KMS-11 (cell line): ENCODE data around the gene SAMD4B.

ENCODE experiments used
- H2AFZ ChIP-seq: fragments of 200-600 bp; sonication (generic); 2 replicates; pipeline ENCODE4 v1.6.1; 2016; ENCODE audit warnings: antibody characterized with exemption, mixed run types, low read depth
- H3K27ac ChIP-seq: fragments of 200-600 bp; sonication (generic); 2 replicates; pipeline ENCODE4 v1.6.1; 2016; ENCODE audit warnings: mild to moderate bottlenecking, mixed run types
- H3K27me3 ChIP-seq: fragments of 200-600 bp; sonication (generic); 2 replicates; pipeline ENCODE4 v1.6.1; 2017; ENCODE audit warnings: mild to moderate bottlenecking, low read depth, mixed run types, moderate library complexity; ENCODE audit not compliant: insufficient read depth
- H3K36me3 ChIP-seq: fragments of 200-600 bp; sonication (generic); 2 replicates; pipeline ENCODE4 v1.6.1; 2017; ENCODE audit warnings: mild to moderate bottlenecking, mixed run types; ENCODE audit not compliant: insufficient read depth
- H3K4me1 ChIP-seq: fragments of 200-600 bp; sonication (generic); 2 replicates; pipeline ENCODE4 v1.6.1; 2016; ENCODE audit warnings: mild to moderate bottlenecking, low read depth, mixed run types; ENCODE audit not compliant: poor library complexity, severe bottlenecking
- H3K4me2 ChIP-seq: fragments of 200-600 bp; sonication (generic); 2 replicates; pipeline ENCODE4 v1.7.0; 2016; ENCODE audit warnings: mild to moderate bottlenecking, mixed run types
- H3K4me3 ChIP-seq: fragments of 200-600 bp; sonication (generic); IDR thresholded peaks from 2 replicates; pipeline ENCODE4 v1.6.1; 2017; ENCODE audit warnings: low read depth, low read length, mixed read lengths; ENCODE audit not compliant: insufficient read depth
- H3K79me2 ChIP-seq: fragments of 200-600 bp; sonication (generic); 2 replicates; pipeline ENCODE4 v1.6.1; 2016; ENCODE audit warnings: low read depth, mixed run types; ENCODE audit not compliant: insufficient read depth
- H3K9ac ChIP-seq: fragments of 200-600 bp; sonication (generic); 2 replicates; pipeline ENCODE4 v1.6.1; 2016; ENCODE audit warnings: mild to moderate bottlenecking, mixed run types
- H4K20me1 ChIP-seq: fragments of 200-600 bp; sonication (generic); 2 replicates; pipeline ENCODE4 v1.6.1; 2016; ENCODE audit warnings: mild to moderate bottlenecking, mixed run types; ENCODE audit not compliant: insufficient read depth
- CTCF ChIP-seq: fragments of 200-600 bp; sonication (generic); conservative IDR thresholded peaks from 2 replicates; pipeline ENCODE4 v1.6.1; 2017; ENCODE audit warnings: low read depth, mild to moderate bottlenecking, antibody characterized with exemption, low read length, moderate library complexity, mixed read lengths

The SAMD4B gene

GRCh38 chr19:39398297-39398864 is 56.2 kb downstream of the SAMD4B start:
- Histone ChIP-seq H3K9ac (no peak overlapping the region; the same call in 1 of the 2 replicates), H4K20me1 (no peaks in the 10 kb centered on the region), H3K27me3 (no peaks in the 10 kb centered on the region), H3K36me3 (0 out of 2 replicates have a peak, but pooled peaks cover 3% of the 10 kb centered on the region), H3K4me2 (peak overlapping the region; percentile 66; the same call in 1 of the 2 replicates), H2AFZ (no peak overlapping the region), H3K79me2 (peaks cover 4% of the 10 kb centered on the region; the same call in 1 of the 2 replicates), H3K4me1 (peaks cover 62% of the 10 kb centered on the region), H3K4me3 (no peak overlapping the region), H3K27ac (peak overlapping the region; percentile 47; the same call in 1 of the 2 replicates)
- TF ChIP-seq CTCF, result no peak

GRCh38 chr19:39399668-39400050 is 57.4 kb downstream of the SAMD4B start:
- Histone ChIP-seq H4K20me1 (no peaks in the 10 kb centered on the region), H3K79me2 (no peaks in the 10 kb centered on the region), H3K4me3 (no peak overlapping the region), H3K27me3 (no peaks in the 10 kb centered on the region), H3K9ac (no peak overlapping the region), H3K36me3 (no peaks in the 10 kb centered on the region), H3K4me1 (peaks cover 75% of the 10 kb centered on the region), H3K27ac (no peak overlapping the region), H3K4me2 (no peak overlapping the region), H2AFZ (no peak overlapping the region)
- no peak for TF ChIP-seq CTCF

- Histone ChIP-seq H3K36me3 (no peaks in the 10 kb centered on the region), H3K9ac (no peak overlapping the region), H3K4me2 (no peak overlapping the region), H4K20me1 (no peaks in the 10 kb centered on the region), H2AFZ (no peak overlapping the region), H3K27ac (no peak overlapping the region), H3K4me3 (no peak overlapping the region), H3K4me1 (peaks cover 79% of the 10 kb centered on the region), H3K79me2 (no peaks in the 10 kb centered on the region), H3K27me3 (no peaks in the 10 kb centered on the region)
- TF ChIP-seq CTCF, result no peak
Measured at GRCh38 chr19:39400061-39400460, 57.8 kb downstream of the SAMD4B start.

GRCh38 chr19:39401070-39401548 is 58.9 kb downstream of the SAMD4B start:
- no peaks in the 10 kb centered on the region for H3K79me2 ChIP-seq
- H3K36me3 ChIP-seq, result no peaks in the 10 kb centered on the region
- no peak for TF ChIP-seq CTCF
- no peak overlapping the region for H3K4me3 ChIP-seq
- no peak overlapping the region; the same call in 1 of the 2 replicates for H2AFZ ChIP-seq
- no peak overlapping the region; the same call in 1 of the 2 replicates for H3K9ac ChIP-seq
- H3K4me2 ChIP-seq, result no peak overlapping the region; the same call in 1 of the 2 replicates
- peak overlapping the region; percentile 95 for H3K27ac ChIP-seq
- no peaks in the 10 kb centered on the region for H3K27me3 ChIP-seq
- H3K4me1 ChIP-seq, result peaks cover 89% of the 10 kb centered on the region
- H4K20me1 ChIP-seq, result no peaks in the 10 kb centered on the region
